Measurements from ENCODE around the gene SELENOI. TPM values are rescaled to one million over a fixed set of nuclear protein-coding genes. Genes with fewer than 3 reads are reported as not detected.

The SELENOI gene
- total and polyA plus RNA-seq, 10 of the 15 experiments (the other 5 are each of a cell fraction or from before 2014, with no cell fraction given): 5.2 to 31.4 (median 17.4) TPM

GRCh38 chr2:26351375-26352090 is 5.6 kb downstream of the SELENOI start (continued):
- TF ChIP-seq BCL11A (IDR thresholded peaks at IDR 0.05; ENCODE audit: low read depth, low read length): no peak
- TF ChIP-seq SPI1 (IDR thresholded peaks at IDR 0.05; ENCODE audit: borderline replicate concordance, insufficient read depth, low read depth, low read length): no peak
- TF ChIP-seq ZNF217 (IDR thresholded peaks at IDR 0.05): no peak
- TF ChIP-seq ETV6 (conservative IDR thresholded peaks at IDR 0.05 in 1 of 2, IDR thresholded peaks at IDR 0.05 in 1 of 2; ENCODE audit: borderline replicate concordance in 1 of 2, low read depth in 1 of 2): no peak
- TF ChIP-seq NBN (IDR thresholded peaks at IDR 0.05): no peak
- TF ChIP-seq GABPA (IDR thresholded peaks at IDR 0.05; ENCODE audit: low read depth): no peak

- SMC1A ChIA-PET (ENCODE audit: uncharacterized antibody, unreplicated experiment): no interaction called here
- TF ChIP-seq PBX3 (IDR thresholded peaks at IDR 0.05; ENCODE audit: insufficient replicate concordance, low read depth, low read length) (no peak), USF2 (IDR thresholded peaks at IDR 0.05; ENCODE audit: borderline replicate concordance, low read depth, low read length) (no peak), PKNOX1 (IDR thresholded peaks at IDR 0.05) (no peak), EP300 (IDR thresholded peaks at IDR 0.05; ENCODE audit: borderline replicate concordance in 1 of 2, control insufficient read depth in 1 of 2, low read depth in 2 of 2, low read length in 2 of 2) (no peak), SMC3 (IDR thresholded peaks at IDR 0.05; ENCODE audit: borderline replicate concordance, low read length) (no peak), ZBTB11 (CRISPR knock-in tag; IDR thresholded peaks at IDR 0.05) (no peak)
Observed at GRCh38 chr2:26352892-26353291, 6.9 kb downstream of the SELENOI start.

More at GRCh38 chr2:26352892-26353291, 6.9 kb downstream of the SELENOI start:
- Histone ChIP-seq H3K9me3 (replicated peaks; ENCODE audit: control insufficient read depth, insufficient read depth, low read length) (no peaks in the 10 kb centered on the region), H3K4me3 (no peak overlapping the region), H3K27me3 (replicated peaks in 1 of 2; ENCODE audit: control insufficient read depth in 2 of 2, insufficient read depth in 2 of 2, low read length in 1 of 2) (no peaks in the 10 kb centered on the region), H3K4me2 (ENCODE audit: control insufficient read depth, insufficient read depth) (no peak overlapping the region), H3K79me2 (ENCODE audit: control insufficient read depth, insufficient read depth, low read length) (peaks cover 87% of the 10 kb centered on the region), H3K4me1 (ENCODE audit: control insufficient read depth, insufficient read depth, low read length) (0 out of 2 replicates have a peak, but pooled peaks cover 6% of the 10 kb centered on the region), H3K36me3 (ENCODE audit: control insufficient read depth in 2 of 2, insufficient read depth in 2 of 2, low read length in 1 of 2) (peaks cover 0 to 4% of the 10 kb centered on the region in 2 experiments; a peak in 1 of 4 replicates), H2AFZ (ENCODE audit: control insufficient read depth, low read depth, low read length) (no peak overlapping the region), H4K20me1 (ENCODE audit: control insufficient read depth, insufficient read depth) (no peaks in the 10 kb centered on the region), H3K9ac (ENCODE audit: control insufficient read depth, insufficient read depth, low read length) (no peak overlapping the region), H3K27ac (ENCODE audit: control insufficient read depth, insufficient read depth) (no peak overlapping the region)
- intact Hi-C loops (cut with micrococcal nuclease; ENCODE audit: unreplicated experiment): no loop called here
- 70% methylated on average over 1 of the region's 1 CpG for WGBS (ENCODE audit: insufficient coverage, insufficient replicate concordance, low lambda C conversion rate, missing lambda C conversion rate)
- ATAC-seq: peak; percentile 38; the same call in 2 of the 3 replicates
- POLR2A ChIA-PET: no interaction called here
- in situ Hi-C loops (cut with MboI): no loop called here
- DNase-seq (ENCODE audit: low read depth, low spot score): no peak
- BruUV-seq (replicated peaks): no TSS peak
- CTCF ChIA-PET: no interaction called here
- FAIRE-seq: no peak
- RAD21 ChIA-PET (ENCODE audit: unreplicated experiment): interaction anchor here (0.6 kb wide), 1 partner anchor 305 kb away, joined by 5 read pairs; no protein-coding TSS in a partner anchor
